IPS-18a (cell line): Measurements from ENCODE around the gene SYNGAP1.
"Not testable (repeated sequence)": the region's sequence is repeated elsewhere in the genome, so short reads cannot be mapped to it uniquely, and the experiment has no call there.

Experiments used
- H3K27ac ChIP-seq: one replicate; pipeline ENCODE4 v1.5.1; 2013; ENCODE audit warnings: low read length
- H3K27me3 ChIP-seq: one replicate; pipeline ENCODE4 v1.6.1; 2013; ENCODE audit warnings: mild to moderate bottlenecking, low read length; ENCODE audit not compliant: control insufficient read depth, insufficient read depth
- H3K36me3 ChIP-seq: one replicate; pipeline ENCODE4 v1.6.1; 2013; ENCODE audit warnings: low read depth, low read length; ENCODE audit not compliant: control insufficient read depth
- H3K4me1 ChIP-seq: one replicate; pipeline ENCODE4 v1.6.1; 2013; ENCODE audit warnings: low read depth, low read length; ENCODE audit not compliant: control insufficient read depth
- H3K4me3 ChIP-seq: one replicate; pipeline ENCODE4 v1.5.1; 2013; ENCODE audit warnings: low read length
- H3K9ac ChIP-seq: one replicate; pipeline ENCODE4 v1.6.1; 2013; ENCODE audit warnings: mild to moderate bottlenecking, low read length, moderate library complexity
- H3K9me3 ChIP-seq: one replicate; pipeline ENCODE4 v1.6.1; 2013; ENCODE audit warnings: low read depth, low read length; ENCODE audit not compliant: control insufficient read depth

The SYNGAP1 gene

GRCh38 chr6:33467091-33467490 lies 47.2 kb downstream of the SYNGAP1 start:
- Histone ChIP-seq H3K36me3 (no peaks in the 10 kb centered on the region), H3K9ac (no peak overlapping the region), H3K4me3 (no peak overlapping the region)

GRCh38 chr6:33469661-33470060 lies 49.8 kb downstream of the SYNGAP1 start:
- H3K4me3 ChIP-seq = no peak overlapping the region
- no peaks in the 10 kb centered on the region for H3K4me1 ChIP-seq
- H3K27ac ChIP-seq = no peak overlapping the region
- no peaks in the 10 kb centered on the region for H3K27me3 ChIP-seq
- no peaks in the 10 kb centered on the region for H3K36me3 ChIP-seq
- H3K9me3 ChIP-seq = no peaks in the 10 kb centered on the region
- no peak overlapping the region for H3K9ac ChIP-seq

More at GRCh38 chr6:33467091-33467490, 47.2 kb downstream of the SYNGAP1 start:
- H3K27ac ChIP-seq = no peak overlapping the region
- H3K9me3 ChIP-seq = no peaks in the 10 kb centered on the region
- no peaks in the 10 kb centered on the region for H3K27me3 ChIP-seq
- H3K4me1 ChIP-seq = no peaks in the 10 kb centered on the region

GRCh38 chr6:33477864-33478263 lies 58.0 kb downstream of the SYNGAP1 start:
- no peak overlapping the region for H3K4me3 ChIP-seq
- H3K27ac ChIP-seq = no peak overlapping the region
- no peaks in the 10 kb centered on the region for H3K27me3 ChIP-seq
- no peaks in the 10 kb centered on the region for H3K36me3 ChIP-seq
- H3K9ac ChIP-seq = no peak overlapping the region
- no peaks in the 10 kb centered on the region for H3K4me1 ChIP-seq
- H3K9me3 ChIP-seq = no peaks in the 10 kb centered on the region

GRCh38 chr6:33481192-33481591 lies 61.3 kb downstream of the SYNGAP1 start:
- Histone ChIP-seq H3K27me3 (no peaks in the 10 kb centered on the region), H3K4me3 (no peak overlapping the region), H3K27ac (no peak overlapping the region), H3K9ac (no peak overlapping the region), H3K36me3 (no peaks in the 10 kb centered on the region), H3K4me1 (no peaks in the 10 kb centered on the region), H3K9me3 (no peaks in the 10 kb centered on the region)

- H3K4me3 ChIP-seq, H3K4me1 ChIP-seq, H3K9ac ChIP-seq, H3K9me3 ChIP-seq, H3K27ac ChIP-seq, H3K27me3 ChIP-seq, H3K36me3 ChIP-seq: not testable (repeated sequence)
These were observed 62.8 kb downstream of the SYNGAP1 start for GRCh38 chr6:33482620-33483019.

GRCh38 chr6:33483678-33484077 lies 63.8 kb downstream of the SYNGAP1 start:
- H3K27ac ChIP-seq = no peak overlapping the region
- H3K9me3 ChIP-seq = no peaks in the 10 kb centered on the region
- no peak overlapping the region for H3K9ac ChIP-seq
- H3K36me3 ChIP-seq = no peaks in the 10 kb centered on the region
- H3K27me3 ChIP-seq = no peaks in the 10 kb centered on the region
- H3K4me1 ChIP-seq = no peaks in the 10 kb centered on the region
- no peak overlapping the region for H3K4me3 ChIP-seq

GRCh38 chr6:33484673-33485262 lies 64.9 kb downstream of the SYNGAP1 start:
- not testable (repeated sequence) for H3K4me3 ChIP-seq, H3K4me1 ChIP-seq, H3K9me3 ChIP-seq, H3K27me3 ChIP-seq, H3K27ac ChIP-seq, H3K9ac ChIP-seq, H3K36me3 ChIP-seq

GRCh38 chr6:33485680-33486079 lies 65.8 kb downstream of the SYNGAP1 start:
- not testable (repeated sequence) for H3K27me3 ChIP-seq, H3K4me1 ChIP-seq, H3K9ac ChIP-seq, H3K27ac ChIP-seq, H3K4me3 ChIP-seq, H3K36me3 ChIP-seq, H3K9me3 ChIP-seq

GRCh38 chr6:33488339-33488738 lies 68.5 kb downstream of the SYNGAP1 start:
- no peak overlapping the region for H3K9ac ChIP-seq

GRCh38 chr6:33490198-33490597 lies 70.3 kb downstream of the SYNGAP1 start:
- Histone ChIP-seq H3K9ac (no peak overlapping the region), H3K27me3 (no peaks in the 10 kb centered on the region), H3K9me3 (no peaks in the 10 kb centered on the region), H3K36me3 (no peaks in the 10 kb centered on the region), H3K27ac (no peak overlapping the region), H3K4me3 (no peak overlapping the region), H3K4me1 (no peaks in the 10 kb centered on the region)

More at GRCh38 chr6:33488339-33488738, 68.5 kb downstream of the SYNGAP1 start:
- H3K4me3 ChIP-seq = no peak overlapping the region
- H3K27me3 ChIP-seq = no peaks in the 10 kb centered on the region
- no peak overlapping the region for H3K27ac ChIP-seq
- no peaks in the 10 kb centered on the region for H3K9me3 ChIP-seq
- H3K36me3 ChIP-seq = no peaks in the 10 kb centered on the region
- H3K4me1 ChIP-seq = no peaks in the 10 kb centered on the region

GRCh38 chr6:33490621-33491020 lies 70.8 kb downstream of the SYNGAP1 start:
- Histone ChIP-seq H3K27me3 (no peaks in the 10 kb centered on the region), H3K4me1 (no peaks in the 10 kb centered on the region), H3K27ac (no peak overlapping the region), H3K9me3 (no peaks in the 10 kb centered on the region), H3K36me3 (no peaks in the 10 kb centered on the region), H3K9ac (no peak overlapping the region), H3K4me3 (no peak overlapping the region)

- Histone ChIP-seq H3K27me3 (no peaks in the 10 kb centered on the region), H3K27ac (no peak overlapping the region), H3K9me3 (no peaks in the 10 kb centered on the region), H3K36me3 (no peaks in the 10 kb centered on the region), H3K9ac (no peak overlapping the region), H3K4me1 (no peaks in the 10 kb centered on the region), H3K4me3 (no peak overlapping the region)
These were observed 72.2 kb downstream of the SYNGAP1 start for GRCh38 chr6:33492093-33492492.
